Measurements from ENCODE around the gene ETV3.

GRCh38 chr1:157113631-157114030, 24.6 kb downstream of the ETV3 start:
- TF ChIP-seq CTCF (IDR thresholded peaks at IDR 0.05) (no peak), POLR2A (IDR thresholded peaks at IDR 0.05) (no peak)

Data from uterus (tissue), 2 donors.